ENCODE measurements around the gene C9.

GRCh38 chr5:39387293-39387692 lies 23.0 kb upstream of the C9 start:
- TF ChIP-seq POLR2A (IDR thresholded peaks at IDR 0.05) = no peak
- TF ChIP-seq CTCF (IDR thresholded peaks at IDR 0.05) = no peak
